ENCODE results near the gene EIPR1.
A peak's percentile ranks its signal among the peaks of the same experiment; 100 is the strongest.

EIPR1 gene

DNA sequence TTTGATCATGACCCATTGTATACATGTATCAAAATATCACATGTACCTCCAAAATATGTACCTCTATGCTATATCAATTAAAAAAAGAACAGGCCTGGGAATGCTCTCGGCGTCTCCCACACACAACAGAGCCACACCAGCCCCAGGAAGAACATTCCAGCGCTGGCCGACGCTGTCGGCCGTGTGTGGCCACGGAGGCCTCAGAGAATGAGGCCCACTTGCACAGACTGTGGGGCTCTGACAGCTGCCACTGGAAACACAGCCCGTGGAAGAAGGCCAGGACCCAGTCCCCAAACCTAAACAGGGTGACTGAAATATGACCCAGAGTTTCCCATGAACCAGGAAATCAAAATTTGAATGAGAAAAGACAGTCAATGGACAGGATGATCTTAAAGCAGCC, 69.7 kb downstream of the EIPR1 start:
- no peak overlapping the region for H3K27ac ChIP-seq (ENCODE audit: low read depth, low read length)
- no peaks in the 10 kb centered on the region for H3K9me3 ChIP-seq (ENCODE audit: low read length)
- H3K9ac ChIP-seq (ENCODE audit: low read length) = no peak overlapping the region
- no peak overlapping the region for H3K4me3 ChIP-seq (ENCODE audit: low read depth in 1 of 2, low read length in 2 of 2)
- H3K4me1 ChIP-seq (ENCODE audit: insufficient read depth, low read length) = no peaks in the 10 kb centered on the region
- H3K36me3 ChIP-seq (ENCODE audit: insufficient read depth, low read length) = no peaks in the 10 kb centered on the region
- no peaks in the 10 kb centered on the region for H3K27me3 ChIP-seq (ENCODE audit: control insufficient read depth in 1 of 2, insufficient read depth in 2 of 2, low read length in 2 of 2)

DNA sequence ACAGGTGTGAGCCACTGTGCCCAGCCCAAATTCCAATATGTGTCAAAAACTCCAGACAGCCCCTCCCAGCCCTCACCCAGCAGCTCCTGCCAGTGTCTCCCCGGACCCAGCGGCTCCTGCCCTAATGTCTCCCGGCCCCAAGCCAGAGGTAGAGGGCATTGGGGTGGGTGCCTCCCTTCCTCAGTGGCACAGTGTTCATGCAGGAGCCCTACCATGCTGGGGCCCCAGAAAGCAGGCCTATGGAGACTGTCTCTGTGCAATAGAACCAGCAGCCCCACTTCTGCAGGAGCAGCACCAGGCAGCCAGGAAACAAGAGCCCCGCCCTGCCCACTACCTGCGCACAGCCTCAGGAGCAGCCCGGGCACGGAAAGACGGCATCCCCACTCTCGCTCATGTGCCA, 70.4 kb downstream of the EIPR1 start:
- Histone ChIP-seq H3K9me3 (ENCODE audit: low read length) (no peaks in the 10 kb centered on the region), H3K4me3 (ENCODE audit: low read depth in 1 of 2, low read length in 2 of 2) (no peak overlapping the region), H3K27ac (ENCODE audit: low read depth, low read length) (no peak overlapping the region), H3K9ac (ENCODE audit: low read length) (no peak overlapping the region), H3K4me1 (ENCODE audit: insufficient read depth, low read length) (no peaks in the 10 kb centered on the region), H3K27me3 (ENCODE audit: control insufficient read depth in 1 of 2, insufficient read depth in 2 of 2, low read length in 2 of 2) (no peaks in the 10 kb centered on the region), H3K36me3 (ENCODE audit: insufficient read depth, low read length) (no peaks in the 10 kb centered on the region)

DNA sequence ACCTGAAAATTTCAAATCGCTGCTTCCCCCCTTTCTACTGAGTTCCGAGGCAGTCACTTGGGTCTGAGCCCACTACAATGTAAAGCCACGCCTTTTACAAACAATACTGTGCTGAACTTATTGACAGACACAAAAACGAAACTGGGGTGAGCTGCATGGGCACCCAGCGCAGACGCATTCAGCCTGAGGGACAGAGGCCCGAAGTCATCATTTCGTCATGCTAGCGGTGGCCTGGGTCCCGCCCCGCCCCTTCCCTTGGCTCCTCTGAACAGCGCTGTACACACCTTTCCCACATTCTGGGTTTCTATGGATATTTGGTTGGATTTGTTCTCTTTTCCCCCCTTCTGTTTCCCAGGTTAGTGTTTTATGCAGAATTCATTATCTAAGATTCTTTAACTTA, 71.7 kb downstream of the EIPR1 start:
- H3K9me3 ChIP-seq (ENCODE audit: low read length) = no peaks in the 10 kb centered on the region
- no peak overlapping the region for H3K27ac ChIP-seq (ENCODE audit: low read depth, low read length)
- H3K4me1 ChIP-seq (ENCODE audit: insufficient read depth, low read length) = no peaks in the 10 kb centered on the region
- no peak overlapping the region for H3K9ac ChIP-seq (ENCODE audit: low read length)
- H3K4me3 ChIP-seq (ENCODE audit: low read depth in 1 of 2, low read length in 2 of 2) = no peak overlapping the region
- H3K27me3 ChIP-seq (ENCODE audit: control insufficient read depth in 1 of 2, insufficient read depth in 2 of 2, low read length in 2 of 2) = no peaks in the 10 kb centered on the region
- H3K36me3 ChIP-seq (ENCODE audit: insufficient read depth, low read length) = no peaks in the 10 kb centered on the region

DNA sequence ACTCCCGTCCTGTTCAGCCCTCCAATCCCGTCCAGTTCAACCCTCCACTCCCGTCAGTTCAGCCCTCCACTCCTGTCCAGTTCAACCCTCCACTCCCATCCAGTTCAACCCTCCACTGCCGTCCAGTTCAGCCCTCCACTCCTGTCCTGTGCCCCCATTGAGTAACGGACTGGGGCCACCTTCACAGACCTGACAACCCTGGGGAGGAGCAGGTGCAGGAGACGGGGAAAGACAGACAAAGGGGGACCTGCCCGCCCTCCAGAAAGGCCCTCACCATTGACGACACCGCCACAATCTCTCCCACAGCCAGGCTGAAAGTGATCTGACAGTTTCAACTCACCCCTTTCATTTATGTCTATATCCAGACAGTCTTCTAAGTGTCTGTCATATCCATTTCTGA, 72.2 kb downstream of the EIPR1 start:
- H3K27ac ChIP-seq (ENCODE audit: low read depth, low read length) = no peak overlapping the region
- no peak overlapping the region for H3K9ac ChIP-seq (ENCODE audit: low read length)
- H3K4me3 ChIP-seq (ENCODE audit: low read depth in 1 of 2, low read length in 2 of 2) = no peak overlapping the region
- H3K36me3 ChIP-seq (ENCODE audit: insufficient read depth, low read length) = no peaks in the 10 kb centered on the region
- H3K27me3 ChIP-seq (ENCODE audit: control insufficient read depth in 1 of 2, insufficient read depth in 2 of 2, low read length in 2 of 2) = no peaks in the 10 kb centered on the region
- no peaks in the 10 kb centered on the region for H3K9me3 ChIP-seq (ENCODE audit: low read length)
- H3K4me1 ChIP-seq (ENCODE audit: insufficient read depth, low read length) = no peaks in the 10 kb centered on the region

DNA sequence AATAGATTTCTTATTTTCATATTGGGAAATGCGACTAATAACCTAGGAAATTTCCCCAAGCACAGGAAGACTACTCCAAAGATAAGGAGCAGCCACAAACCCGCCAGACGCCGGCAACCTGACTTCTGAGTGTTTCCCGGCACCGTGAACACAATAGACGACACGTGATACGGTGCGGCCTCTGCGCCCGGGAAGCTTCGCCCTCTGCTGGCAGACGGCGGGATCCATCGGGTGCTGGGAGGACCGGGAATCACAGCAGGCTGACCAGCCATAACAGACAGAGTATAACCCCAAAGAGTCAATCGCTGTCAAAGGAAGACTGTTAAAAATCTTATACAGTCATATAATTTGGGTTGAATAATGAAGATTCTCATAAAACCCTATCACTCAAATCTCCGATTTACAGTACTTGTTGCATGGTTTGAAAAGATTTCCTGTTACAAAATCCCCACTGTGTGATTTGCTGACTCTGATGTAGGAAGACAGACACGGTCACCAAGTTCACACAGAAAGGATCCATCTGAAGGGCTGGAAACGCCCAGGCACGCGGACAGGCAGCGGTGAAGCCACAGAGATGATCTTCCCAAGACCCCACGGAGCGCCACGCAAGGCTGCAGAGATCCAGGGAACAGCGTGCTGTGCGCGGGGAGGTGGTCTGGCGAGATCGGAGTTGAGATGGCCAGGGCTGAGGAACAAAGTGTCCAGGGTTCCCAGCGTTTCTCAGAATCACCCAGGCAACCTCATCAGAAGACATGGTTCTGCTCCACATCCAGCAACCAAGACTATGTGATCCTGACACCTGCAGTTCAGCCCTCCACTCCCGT, 73.8 kb downstream of the EIPR1 start:
- Histone ChIP-seq H3K4me3 (ENCODE audit: low read depth in 1 of 2, low read length in 2 of 2) (peak overlapping the region in 1 of 2 donors; percentile 39), H3K27ac (ENCODE audit: low read depth, low read length) (no peak overlapping the region)

DNA sequence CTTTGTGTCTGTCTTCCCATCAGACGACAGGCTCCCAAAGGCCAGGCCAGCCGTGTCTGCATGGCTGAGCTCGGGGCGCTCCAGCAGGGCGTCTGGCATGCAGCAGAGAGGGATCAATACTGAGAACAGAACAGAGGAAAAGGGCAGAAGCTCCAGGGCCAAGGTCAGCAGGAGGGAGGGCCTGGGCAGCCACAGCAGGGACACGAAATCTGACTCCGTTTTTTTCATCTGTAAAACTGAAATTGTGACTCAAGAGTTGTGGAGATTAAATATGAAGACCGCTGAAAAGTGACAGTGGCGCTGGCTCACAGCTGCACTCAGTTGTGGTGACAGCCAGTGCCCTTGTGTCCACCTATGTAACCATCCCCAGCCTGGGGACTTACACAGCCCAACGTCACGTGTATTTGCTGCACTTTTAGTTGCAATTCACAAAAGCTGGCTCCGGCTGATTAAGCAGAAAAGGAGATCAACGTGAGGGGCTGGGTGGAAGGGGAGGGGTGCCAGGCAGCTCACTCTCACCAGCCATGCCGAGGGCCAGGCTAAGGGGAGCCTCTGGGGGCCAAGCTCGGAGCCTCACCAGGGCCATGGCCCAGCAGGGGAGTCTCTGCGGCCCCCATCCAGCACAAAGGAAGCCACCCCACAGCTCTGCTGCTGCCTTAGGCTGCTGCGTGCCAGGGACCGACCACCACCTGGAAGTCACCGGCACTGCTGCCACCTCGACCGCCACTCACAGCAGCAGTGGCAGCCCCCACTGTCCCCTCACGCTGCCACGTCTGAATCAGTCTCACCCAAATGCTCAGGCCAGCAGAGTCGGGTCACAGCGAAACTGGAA, 74.7 kb downstream of the EIPR1 start:
- H3K27ac ChIP-seq (ENCODE audit: low read depth, low read length) = no peak overlapping the region
- H3K9ac ChIP-seq (ENCODE audit: low read length) = no peak overlapping the region
- peak overlapping the region in 1 of 2 donors; percentile 39 for H3K4me3 ChIP-seq (ENCODE audit: low read depth in 1 of 2, low read length in 2 of 2)

More for the DNA sequence above, 73.8 kb downstream of the EIPR1 start:
- H3K36me3 ChIP-seq (ENCODE audit: insufficient read depth, low read length) = no peaks in the 10 kb centered on the region
- H3K9ac ChIP-seq (ENCODE audit: low read length) = no peak overlapping the region
- H3K9me3 ChIP-seq (ENCODE audit: low read length) = no peaks in the 10 kb centered on the region
- H3K4me1 ChIP-seq (ENCODE audit: insufficient read depth, low read length) = no peaks in the 10 kb centered on the region
- no peaks in the 10 kb centered on the region for H3K27me3 ChIP-seq (ENCODE audit: control insufficient read depth in 1 of 2, insufficient read depth in 2 of 2, low read length in 2 of 2)

DNA sequence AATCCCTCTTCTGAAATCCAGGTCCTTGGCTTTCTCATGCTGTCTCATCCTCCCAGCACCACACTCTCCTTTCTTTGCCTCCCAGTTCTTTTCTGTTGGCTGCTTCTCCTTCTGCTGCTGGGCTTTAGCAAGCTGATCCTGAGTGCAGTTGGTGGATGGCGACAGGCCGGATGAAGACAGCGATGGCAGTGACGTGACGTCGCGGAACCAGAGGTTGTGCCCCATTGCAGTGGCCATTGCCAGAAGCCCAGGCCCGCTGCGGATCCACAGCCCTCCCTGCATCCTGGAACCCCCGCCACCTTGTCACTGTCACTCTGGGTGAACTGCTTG, 75.2 kb downstream of the EIPR1 start:
- Histone ChIP-seq H3K9me3 (ENCODE audit: low read length) (no peaks in the 10 kb centered on the region), H3K4me1 (ENCODE audit: insufficient read depth, low read length) (no peaks in the 10 kb centered on the region), H3K4me3 (ENCODE audit: low read depth in 1 of 2, low read length in 2 of 2) (no peak overlapping the region), H3K9ac (ENCODE audit: low read length) (no peak overlapping the region), H3K27ac (ENCODE audit: low read depth, low read length) (no peak overlapping the region), H3K27me3 (ENCODE audit: control insufficient read depth in 1 of 2, insufficient read depth in 2 of 2, low read length in 2 of 2) (no peaks in the 10 kb centered on the region), H3K36me3 (ENCODE audit: insufficient read depth, low read length) (no peaks in the 10 kb centered on the region)

More for the DNA sequence above, 74.7 kb downstream of the EIPR1 start:
- Histone ChIP-seq H3K27me3 (ENCODE audit: control insufficient read depth in 1 of 2, insufficient read depth in 2 of 2, low read length in 2 of 2) (no peaks in the 10 kb centered on the region), H3K9me3 (ENCODE audit: low read length) (no peaks in the 10 kb centered on the region), H3K4me1 (ENCODE audit: insufficient read depth, low read length) (no peaks in the 10 kb centered on the region), H3K36me3 (ENCODE audit: insufficient read depth, low read length) (no peaks in the 10 kb centered on the region)

DNA sequence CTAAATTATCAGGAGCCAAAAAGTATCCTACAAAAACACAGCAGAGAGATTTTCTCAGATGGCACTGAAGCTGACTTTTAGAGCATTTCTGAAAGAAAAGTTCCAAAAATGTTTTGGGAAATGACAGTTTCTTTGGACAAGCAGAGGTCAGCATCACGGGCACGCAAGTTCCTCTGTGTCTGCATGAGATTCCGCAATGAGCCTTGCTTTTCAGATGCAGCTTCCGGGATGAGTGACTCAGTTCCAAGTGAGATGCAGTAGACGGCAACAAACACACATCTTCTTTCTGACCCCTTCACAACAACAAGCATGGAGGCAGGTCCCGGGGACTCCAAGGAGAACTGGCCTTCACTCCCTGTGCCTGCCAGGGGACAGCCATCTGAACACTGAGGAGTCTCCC, 76.6 kb downstream of the EIPR1 start:
- no peaks in the 10 kb centered on the region for H3K4me1 ChIP-seq (ENCODE audit: insufficient read depth, low read length)
- no peak overlapping the region for H3K27ac ChIP-seq (ENCODE audit: low read depth, low read length)
- no peaks in the 10 kb centered on the region for H3K27me3 ChIP-seq (ENCODE audit: control insufficient read depth in 1 of 2, insufficient read depth in 2 of 2, low read length in 2 of 2)
- no peak overlapping the region for H3K9ac ChIP-seq (ENCODE audit: low read length)
- no peak overlapping the region for H3K4me3 ChIP-seq (ENCODE audit: low read depth in 1 of 2, low read length in 2 of 2)
- no peaks in the 10 kb centered on the region for H3K9me3 ChIP-seq (ENCODE audit: low read length)
- H3K36me3 ChIP-seq (ENCODE audit: insufficient read depth, low read length) = no peaks in the 10 kb centered on the region

DNA sequence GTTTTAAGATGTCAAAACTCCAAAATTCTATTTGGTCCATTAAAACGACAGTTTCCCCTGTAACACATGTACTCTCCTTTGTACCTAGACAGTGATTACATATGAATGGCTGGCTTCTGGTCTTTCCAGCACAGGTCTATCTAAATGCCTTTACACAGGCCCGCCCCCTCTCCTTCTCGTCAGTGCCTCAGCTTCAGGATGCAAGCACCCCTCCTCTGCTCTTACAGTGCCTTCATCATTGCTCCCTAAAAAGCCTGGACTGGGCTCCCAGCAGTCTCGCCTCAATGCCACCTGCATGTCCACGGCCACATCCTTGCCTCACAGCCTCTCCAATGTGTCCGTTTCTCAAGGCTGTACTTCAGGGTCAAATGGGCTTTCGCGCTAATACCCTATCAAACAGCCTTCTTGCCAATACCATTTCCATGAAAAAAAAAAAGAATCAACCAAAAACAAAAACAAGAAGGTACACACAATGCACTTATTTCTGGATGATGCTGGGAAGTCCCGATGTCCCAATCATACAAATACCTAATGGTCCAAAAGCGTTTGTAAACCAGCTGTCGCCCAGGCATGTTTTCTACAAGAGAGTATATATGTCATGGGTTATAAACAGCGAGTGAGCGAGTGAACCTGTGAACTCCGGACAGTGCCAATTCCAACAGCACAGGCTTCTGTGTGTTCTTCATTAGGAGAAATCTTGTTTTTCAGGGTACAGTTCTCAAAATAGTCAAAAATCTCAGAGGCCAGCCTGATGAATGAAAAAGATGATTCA, 77.2 kb downstream of the EIPR1 start:
- no peak overlapping the region for H3K27ac ChIP-seq (ENCODE audit: low read depth, low read length)
- no peaks in the 10 kb centered on the region for H3K9me3 ChIP-seq (ENCODE audit: low read length)
- no peaks in the 10 kb centered on the region for H3K4me1 ChIP-seq (ENCODE audit: insufficient read depth, low read length)
- H3K4me3 ChIP-seq (ENCODE audit: low read depth in 1 of 2, low read length in 2 of 2) = no peak overlapping the region
- H3K27me3 ChIP-seq (ENCODE audit: control insufficient read depth in 1 of 2, insufficient read depth in 2 of 2, low read length in 2 of 2) = no peaks in the 10 kb centered on the region
- H3K9ac ChIP-seq (ENCODE audit: low read length) = no peak overlapping the region
- H3K36me3 ChIP-seq (ENCODE audit: insufficient read depth, low read length) = no peaks in the 10 kb centered on the region

DNA sequence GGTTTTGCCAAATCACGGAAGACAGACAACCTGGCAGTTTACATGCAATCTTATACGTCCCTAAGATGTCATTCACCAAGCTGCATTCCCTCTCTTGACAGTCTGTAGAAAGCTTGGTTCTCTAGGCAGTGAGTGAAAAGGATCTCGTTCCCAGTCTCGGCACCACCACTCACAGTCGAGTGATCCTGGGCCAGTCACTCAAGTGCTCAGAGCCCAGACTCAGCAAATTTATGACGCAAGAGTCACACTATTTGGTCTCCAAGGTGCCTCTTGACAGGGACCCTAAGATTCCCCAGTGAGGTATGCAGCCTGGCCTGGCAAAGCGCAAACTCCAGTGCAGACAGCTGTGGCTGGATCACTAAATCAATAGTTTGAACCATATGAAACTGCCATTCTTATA, 77.9 kb downstream of the EIPR1 start:
- no peaks in the 10 kb centered on the region for H3K27me3 ChIP-seq (ENCODE audit: control insufficient read depth in 1 of 2, insufficient read depth in 2 of 2, low read length in 2 of 2)
- no peak overlapping the region for H3K27ac ChIP-seq (ENCODE audit: low read depth, low read length)
- H3K9ac ChIP-seq (ENCODE audit: low read length) = no peak overlapping the region
- no peaks in the 10 kb centered on the region for H3K9me3 ChIP-seq (ENCODE audit: low read length)
- no peaks in the 10 kb centered on the region for H3K36me3 ChIP-seq (ENCODE audit: insufficient read depth, low read length)
- H3K4me3 ChIP-seq (ENCODE audit: low read depth in 1 of 2, low read length in 2 of 2) = no peak overlapping the region
- no peaks in the 10 kb centered on the region for H3K4me1 ChIP-seq (ENCODE audit: insufficient read depth, low read length)

DNA sequence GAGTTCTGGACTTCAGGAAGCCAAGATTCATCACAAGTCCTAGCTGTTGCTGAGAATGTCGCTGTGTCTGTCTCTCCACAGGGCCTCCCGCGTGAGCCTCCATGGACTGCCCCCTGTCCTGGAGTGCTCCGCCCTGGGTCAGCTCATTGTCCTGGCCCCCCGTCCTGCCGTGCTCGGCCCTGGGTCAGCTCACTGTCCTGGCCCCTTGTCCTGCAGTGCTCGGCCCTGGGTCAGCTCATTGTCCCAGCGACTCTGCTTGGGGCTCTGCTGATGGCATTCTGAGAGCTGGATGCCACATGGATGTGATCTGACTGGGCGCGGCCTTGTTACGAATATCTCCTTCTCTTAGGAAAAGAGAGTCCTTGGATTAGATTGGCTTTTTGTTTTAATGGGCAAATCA, 78.5 kb downstream of the EIPR1 start:
- Histone ChIP-seq H3K9me3 (ENCODE audit: low read length) (no peaks in the 10 kb centered on the region), H3K27me3 (ENCODE audit: control insufficient read depth in 1 of 2, insufficient read depth in 2 of 2, low read length in 2 of 2) (no peaks in the 10 kb centered on the region), H3K4me3 (ENCODE audit: low read depth in 1 of 2, low read length in 2 of 2) (no peak overlapping the region), H3K36me3 (ENCODE audit: insufficient read depth, low read length) (no peaks in the 10 kb centered on the region), H3K4me1 (ENCODE audit: insufficient read depth, low read length) (no peaks in the 10 kb centered on the region), H3K27ac (ENCODE audit: low read depth, low read length) (no peak overlapping the region), H3K9ac (ENCODE audit: low read length) (no peak overlapping the region)

All from muscle layer of colon (tissue), 2 donors.